SKM-1 treated with dmso at 0.1 percent for 144 hours (cell line): Measurements from ENCODE around the gene EFR3B.
"Not testable (repeated sequence)": the region's sequence is repeated elsewhere in the genome, so short reads cannot be mapped to it uniquely, and the experiment has no call there.

Experiments
- DNase-seq: peaks from one replicate; lab custom pipeline; 2025; ENCODE audit not compliant: unreplicated experiment; lab: John Stamatoyannopoulos, UW

Gene EFR3B, protein sequence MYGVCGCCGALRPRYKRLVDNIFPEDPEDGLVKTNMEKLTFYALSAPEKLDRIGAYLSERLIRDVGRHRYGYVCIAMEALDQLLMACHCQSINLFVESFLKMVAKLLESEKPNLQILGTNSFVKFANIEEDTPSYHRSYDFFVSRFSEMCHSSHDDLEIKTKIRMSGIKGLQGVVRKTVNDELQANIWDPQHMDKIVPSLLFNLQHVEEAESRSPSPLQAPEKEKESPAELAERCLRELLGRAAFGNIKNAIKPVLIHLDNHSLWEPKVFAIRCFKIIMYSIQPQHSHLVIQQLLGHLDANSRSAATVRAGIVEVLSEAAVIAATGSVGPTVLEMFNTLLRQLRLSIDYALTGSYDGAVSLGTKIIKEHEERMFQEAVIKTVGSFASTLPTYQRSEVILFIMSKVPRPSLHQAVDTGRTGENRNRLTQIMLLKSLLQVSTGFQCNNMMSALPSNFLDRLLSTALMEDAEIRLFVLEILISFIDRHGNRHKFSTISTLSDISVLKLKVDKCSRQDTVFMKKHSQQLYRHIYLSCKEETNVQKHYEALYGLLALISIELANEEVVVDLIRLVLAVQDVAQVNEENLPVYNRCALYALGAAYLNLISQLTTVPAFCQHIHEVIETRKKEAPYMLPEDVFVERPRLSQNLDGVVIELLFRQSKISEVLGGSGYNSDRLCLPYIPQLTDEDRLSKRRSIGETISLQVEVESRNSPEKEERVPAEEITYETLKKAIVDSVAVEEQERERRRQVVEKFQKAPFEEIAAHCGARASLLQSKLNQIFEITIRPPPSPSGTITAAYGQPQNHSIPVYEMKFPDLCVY

DNA sequence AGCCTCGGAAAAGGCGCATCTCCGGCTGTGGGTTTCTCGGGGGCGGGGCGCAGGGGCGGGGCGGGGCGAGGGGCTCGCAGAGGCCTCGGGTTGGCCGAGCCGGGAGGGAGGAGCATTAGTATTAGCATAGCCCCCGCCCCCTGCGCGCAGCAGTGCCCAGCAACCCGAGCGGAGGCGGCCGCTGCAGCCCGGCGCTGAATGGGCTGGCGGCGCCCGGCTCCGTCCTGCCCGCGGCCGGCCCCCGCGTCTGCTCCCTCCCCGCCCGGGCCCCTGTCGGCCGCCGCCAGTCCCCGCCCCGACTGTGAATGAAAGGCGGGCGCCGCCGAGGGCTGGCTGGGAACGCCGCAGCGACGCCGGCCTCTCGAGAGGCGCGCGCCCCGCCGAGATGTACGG is at the start of gene EFR3B:
Gene EFR3B (plus strand): TSS at position 149 of the 393 bp plus-strand sequence. CDS start 237 bp downstream, at position 386.
- peak; percentile 63 for DNase-seq

DNA sequence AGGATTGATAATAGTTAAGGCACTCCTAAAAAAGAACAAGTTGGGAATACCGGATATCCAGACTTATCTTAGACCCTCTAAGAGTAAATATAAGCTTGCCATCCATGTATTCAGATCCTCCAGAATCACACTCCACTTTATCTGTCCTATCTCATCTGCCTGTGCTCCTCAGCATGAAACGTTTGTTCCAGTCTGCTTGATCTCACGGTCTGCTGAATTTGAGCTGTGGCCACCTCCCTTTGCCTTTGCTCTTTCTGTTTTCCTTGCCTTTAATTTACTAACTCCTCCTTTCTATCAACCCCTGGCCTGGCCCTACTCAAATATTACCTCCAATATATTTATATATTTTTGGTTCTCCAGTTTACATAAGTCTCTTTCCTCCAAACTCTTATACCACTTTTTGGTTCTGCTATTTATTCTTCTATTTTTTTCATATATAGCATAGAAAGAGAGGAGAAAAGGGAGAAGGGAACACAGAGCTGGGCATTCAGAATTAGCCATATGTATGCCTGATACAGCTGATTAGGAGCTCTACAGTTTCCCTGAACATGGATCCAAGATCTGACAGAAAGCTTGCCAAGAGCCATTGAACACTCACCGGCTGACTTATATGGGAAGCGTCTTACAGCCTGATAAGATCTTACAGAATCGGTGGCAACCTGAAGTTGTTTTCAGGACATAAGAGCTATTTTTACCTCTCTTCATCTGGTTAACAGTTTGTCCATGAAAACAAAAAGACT is 48.3 kb upstream of the EFR3B start:
- DNase-seq: no peak

DNA sequence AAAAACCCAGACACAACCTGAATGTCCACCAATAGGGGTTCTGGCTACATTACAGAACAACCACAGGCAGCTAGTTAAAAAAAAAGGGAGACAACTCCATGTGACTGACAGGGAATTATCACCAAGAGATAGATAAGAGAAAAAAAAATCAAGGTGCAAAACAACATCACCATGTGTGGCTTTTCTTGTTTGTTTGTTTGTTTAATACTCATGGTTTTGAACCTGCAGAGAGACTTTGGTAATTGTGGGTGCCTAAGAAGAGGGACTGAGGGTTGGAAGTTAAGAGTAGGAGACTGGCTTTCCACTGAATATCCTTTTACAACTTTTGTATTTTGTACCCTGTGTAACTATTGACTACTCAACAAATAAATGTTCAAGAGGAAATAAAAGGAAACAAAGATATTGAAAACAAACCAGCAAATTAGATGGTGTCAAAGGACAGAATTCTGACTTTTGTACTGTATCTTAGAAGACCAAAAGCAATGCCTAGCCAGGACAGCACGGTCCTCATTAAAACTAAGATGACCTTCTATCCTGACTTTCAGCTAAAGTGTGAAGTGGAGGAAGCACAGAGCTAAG is 47.6 kb upstream of the EFR3B start:
- no peak for DNase-seq

DNA sequence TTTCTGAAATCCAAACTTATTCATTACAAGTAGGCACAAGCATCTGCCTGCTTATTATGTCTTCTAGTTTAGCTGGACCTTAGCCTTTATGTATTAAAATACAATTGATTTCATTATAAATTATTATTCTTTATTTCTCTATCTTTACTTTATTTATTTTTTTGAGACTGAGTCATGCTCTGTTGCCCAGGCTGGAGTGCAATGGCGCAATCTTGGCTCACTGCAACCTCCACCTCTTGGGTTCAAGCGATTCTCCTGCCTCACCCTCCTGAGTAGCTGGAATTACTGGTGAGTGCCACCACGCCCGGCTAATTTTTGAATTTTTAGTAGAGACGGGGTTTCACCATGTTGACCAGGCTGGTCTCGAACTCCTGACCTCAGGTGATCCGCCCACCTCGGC is 42.8 kb upstream of the EFR3B start:
- DNase-seq: not testable (repeated sequence)

DNA sequence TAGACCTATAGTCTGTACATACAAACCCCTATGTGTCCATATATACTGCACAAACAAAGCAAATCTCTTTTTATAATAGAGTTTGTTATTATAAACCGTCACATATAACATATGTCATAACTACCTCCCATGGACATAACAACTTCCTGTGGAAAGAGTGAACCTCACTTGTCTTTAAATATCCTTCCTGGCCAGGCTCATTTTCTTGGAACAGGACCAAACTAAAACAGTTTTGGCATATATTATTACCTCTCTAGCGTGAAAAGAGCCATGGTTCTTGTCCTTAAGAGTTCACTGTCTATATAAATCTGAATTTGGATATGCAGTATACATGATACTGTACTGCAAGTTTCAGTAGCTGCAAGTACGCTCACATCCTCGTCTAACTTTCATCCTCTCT is 41.8 kb upstream of the EFR3B start:
- no peak for DNase-seq

DNA sequence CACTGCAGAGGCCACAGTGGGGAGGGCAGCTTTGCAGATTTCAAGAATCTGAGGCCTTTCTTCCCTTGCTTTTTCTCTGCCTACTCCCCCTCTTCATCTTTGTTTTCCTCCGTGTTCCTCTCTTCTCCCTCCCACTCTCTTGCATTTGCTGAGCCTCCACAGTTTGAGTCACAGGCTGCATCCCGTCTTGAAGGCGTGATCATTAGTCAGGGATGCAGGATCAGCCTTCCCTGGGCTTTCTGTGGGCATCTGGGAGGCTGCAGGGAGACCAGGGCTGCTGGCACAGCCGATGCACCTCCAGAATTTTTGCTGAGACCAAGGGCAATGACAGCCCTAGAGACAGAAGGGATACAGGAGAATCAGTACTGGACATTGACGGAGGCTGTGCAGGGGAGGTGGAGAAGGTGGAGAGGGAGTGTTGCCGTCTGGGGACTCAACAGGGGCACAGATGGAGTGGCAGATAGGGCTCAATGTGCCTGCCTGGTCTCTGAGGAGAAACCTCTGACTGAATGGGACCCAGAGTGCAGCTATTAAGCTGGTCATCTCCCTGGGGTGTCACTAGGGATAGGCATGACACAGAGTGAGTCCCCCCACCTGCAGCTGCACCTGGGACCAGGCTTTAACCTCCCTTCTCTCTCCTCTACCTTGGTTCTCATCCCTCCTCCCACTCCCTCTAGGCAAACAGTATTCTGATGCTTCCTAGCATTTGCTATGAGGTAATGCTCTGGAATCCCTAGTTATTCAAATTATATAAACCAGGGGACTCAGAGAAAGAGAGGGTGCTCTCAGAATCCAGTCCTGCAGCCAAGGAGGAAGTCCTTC is 41.2 kb upstream of the EFR3B start:
- no peak for DNase-seq

DNA sequence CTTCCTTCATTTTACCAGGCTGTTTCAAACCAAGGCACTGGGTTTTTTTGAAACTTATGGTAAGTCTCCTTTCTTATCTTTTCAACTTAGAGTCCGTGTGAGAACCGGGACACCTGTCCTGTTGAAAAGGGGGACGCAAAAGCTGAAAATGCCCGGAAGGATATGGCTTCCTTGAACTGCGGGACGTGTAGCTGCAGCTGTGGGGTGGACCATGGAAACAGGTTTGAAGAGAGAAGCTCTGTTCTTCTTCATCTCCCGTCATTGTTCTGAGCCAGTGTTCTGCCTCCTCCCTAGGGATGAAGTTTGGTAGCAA is 40.6 kb upstream of the EFR3B start:
- no peak for DNase-seq

DNA sequence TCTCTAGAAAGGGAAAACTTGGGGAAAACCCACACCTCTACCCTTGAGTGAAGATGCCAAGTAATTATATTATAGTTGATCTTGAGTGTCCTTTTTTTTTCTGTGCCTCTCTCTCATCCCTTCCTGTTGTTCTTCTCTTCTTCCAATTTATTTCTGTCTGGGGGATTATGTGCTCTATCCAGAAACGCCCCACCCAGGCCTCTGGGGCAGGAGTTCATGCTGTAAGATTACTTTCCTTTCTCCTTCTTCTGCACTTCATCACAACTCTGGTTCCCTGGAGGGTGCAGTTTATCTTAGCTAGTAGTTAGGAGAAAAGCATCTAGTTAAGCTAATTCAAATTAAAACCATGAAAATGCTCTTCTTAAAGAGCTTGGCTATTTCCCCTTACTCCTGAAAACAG is 39.8 kb upstream of the EFR3B start:
- no peak for DNase-seq

DNA sequence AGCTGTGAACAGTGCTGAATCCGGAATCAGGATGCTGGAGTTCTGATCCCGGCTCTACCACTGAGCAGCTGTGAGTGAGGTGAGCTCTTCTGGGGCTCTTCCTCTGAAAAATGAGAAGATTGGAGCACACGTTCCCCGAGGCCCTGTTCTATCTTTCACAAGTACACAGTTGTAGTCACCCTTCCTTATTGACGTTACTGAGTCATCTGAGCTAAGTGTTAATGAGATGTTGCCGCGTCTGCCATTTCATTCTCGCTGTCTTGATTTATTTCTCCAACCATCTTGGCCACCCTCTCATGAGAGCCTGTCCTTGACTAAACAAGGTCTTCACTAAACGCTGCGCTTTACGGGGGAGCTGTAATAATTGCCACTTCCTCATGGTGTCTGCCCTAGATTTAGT is 31.9 kb upstream of the EFR3B start:
- no peak for DNase-seq

DNA sequence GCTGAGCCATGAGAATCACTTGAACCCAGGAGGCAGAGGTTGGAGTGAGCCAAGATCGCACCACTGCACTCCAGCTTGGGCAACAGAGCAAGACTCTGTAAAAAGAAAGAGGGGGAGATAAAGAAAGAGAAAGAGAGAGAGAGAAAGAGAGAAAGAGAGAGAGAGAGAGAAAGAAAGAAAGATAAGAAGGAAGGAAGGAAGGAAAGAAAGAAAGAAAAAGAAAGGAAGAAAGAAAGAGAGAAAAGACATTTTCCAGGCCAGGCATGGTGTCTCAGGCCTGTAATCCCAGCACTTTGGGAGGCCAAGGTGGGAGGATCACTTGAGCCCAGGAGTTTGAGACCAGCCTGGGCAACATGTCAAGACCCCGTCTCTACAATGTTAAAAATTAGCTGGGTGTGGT is 30.5 kb upstream of the EFR3B start:
- DNase-seq: not testable (repeated sequence)

DNA sequence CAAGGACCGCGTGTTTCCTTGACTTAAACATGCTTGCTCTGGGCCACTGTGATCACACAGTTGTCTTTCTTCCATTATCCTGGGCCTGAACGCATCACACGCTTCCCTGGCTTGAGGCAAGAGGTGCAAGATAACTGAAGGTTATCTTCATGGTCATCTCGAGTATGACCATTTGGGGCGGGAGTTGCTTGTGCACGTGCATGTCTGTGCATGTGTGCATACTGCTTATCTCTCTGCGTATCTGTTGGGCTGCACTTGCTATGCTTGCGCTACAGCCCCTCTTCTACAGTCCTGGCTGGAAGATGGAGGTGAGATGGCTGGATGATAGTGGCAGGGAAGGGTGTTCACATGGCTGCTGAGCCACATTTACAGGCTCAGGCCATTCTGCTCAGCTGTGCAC is 27.2 kb upstream of the EFR3B start:
- no peak for DNase-seq

DNA sequence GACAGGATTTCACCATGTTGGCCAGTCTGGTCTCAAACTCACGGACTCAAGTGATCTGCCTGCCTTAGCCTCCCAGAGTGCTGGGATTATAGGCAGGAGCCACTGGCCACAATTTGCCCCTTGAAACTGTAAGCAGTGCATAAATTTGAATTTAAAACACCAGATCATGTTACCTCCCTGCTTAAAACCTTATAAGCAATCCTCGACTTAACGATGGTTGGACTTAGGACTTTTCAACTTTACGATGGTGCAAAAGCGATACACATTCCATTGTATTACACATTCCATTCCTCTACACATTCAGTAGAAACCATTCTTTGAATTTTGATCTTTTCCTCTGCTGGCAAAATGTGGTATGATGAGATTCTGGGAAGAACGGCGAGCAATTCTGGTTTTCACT is 23.2 kb upstream of the EFR3B start:
- DNase-seq: no peak

DNA sequence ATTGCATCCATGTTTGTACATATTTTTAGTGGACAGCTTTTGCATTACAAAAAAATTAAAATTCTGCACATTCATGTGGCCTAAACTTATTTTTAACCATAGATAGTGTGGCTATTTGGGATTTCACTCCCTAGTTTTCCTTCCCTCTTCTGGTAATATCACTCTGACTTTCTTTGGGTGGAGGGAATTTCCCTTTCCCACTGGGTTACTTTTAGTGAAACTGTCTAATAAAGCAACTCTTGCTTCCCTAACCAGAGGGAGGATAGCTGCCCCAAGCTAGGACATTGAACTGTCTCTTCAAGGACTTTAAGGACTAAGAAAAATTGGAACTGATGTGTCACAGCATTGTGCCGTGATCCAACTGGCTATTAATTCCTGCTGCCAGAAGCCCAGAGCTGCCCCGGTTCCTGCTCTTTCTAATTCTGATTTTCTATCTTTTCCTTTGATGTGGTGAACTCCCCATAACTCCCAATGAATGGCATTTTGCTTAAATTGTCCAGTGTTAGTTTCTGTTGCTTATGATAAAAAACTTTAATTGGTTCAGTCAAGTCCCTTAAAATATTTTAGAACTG is 20.0 kb upstream of the EFR3B start:
- DNase-seq: no peak

DNA sequence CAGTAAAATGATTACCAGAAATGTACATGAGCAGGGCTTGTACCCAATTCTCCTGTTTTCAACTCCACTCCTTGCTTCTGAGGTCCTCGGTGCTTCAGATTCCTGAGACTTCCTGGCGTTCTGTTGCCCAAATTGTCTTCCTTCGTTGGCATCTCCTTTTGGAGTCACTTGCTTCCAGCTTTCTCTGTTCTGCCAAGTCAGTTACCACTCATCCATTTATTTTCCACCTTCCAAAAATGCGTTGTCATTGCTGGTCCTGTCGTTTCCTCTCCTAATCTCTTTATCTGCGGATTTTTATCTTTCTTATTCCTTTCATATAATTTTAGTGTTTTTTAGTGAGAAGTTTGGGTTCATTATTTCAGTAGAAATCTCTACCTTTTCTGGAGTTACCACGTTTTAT is 18.5 kb upstream of the EFR3B start:
- DNase-seq: no peak

DNA sequence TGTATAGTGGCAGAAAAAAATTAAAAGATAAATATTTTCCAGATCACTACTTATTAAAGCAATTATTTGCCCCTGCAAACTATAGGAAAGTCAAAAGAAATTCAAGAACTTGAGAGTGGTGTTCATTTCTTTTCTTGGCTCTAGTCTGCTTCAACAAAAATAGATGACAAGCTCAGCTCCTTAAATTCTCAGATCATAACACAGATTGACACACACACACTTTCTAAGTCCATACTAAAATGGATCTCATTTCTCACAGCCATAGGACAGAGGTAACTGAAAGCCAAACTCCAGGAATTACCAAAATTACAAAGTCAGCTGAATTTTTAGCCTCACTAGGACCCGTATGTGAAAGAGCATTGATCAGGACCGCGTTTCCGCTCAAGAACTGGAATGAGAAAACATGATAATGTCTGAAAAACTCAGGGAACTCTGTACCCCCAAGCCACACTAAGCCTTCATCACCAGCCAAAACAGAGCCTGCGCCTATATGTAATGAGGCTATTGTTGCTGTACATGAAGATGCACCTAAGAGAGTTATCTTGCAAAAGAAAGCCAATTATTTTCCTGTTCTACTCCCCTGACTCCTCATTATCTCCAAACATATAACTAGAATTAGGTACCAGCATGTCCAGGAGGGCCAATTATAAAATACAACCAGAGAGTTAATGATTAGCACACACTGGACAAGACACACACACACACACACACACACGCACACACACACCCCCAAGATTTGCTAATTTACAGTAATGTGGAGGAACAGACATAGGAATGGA is 16.5 kb upstream of the EFR3B start:
- no peak for DNase-seq

DNA sequence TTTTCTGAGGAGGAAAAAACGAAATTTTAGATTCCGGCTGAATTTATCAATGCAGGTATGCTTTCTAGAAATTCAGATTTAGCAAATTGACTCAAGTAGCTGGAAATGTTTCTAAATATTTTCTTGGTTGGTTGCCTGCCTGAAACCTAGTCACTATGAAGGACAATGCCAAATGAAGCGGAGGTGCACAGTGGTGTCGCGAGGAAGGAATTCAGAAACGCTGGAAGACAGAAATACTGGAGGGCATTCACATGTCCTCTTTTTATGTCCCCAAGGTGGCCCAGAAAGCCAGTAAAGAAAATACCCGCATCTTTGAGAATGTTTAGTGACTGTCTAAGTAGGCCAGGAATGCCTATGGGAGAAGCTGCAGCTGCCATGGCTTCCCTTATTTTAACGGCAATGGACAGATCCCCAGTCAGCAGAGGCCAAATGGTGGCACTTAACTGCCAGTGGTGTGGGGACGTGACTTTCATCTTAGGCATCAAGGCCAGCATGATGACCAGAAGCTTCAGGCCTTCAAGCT is 15.8 kb upstream of the EFR3B start:
- DNase-seq: no peak

DNA sequence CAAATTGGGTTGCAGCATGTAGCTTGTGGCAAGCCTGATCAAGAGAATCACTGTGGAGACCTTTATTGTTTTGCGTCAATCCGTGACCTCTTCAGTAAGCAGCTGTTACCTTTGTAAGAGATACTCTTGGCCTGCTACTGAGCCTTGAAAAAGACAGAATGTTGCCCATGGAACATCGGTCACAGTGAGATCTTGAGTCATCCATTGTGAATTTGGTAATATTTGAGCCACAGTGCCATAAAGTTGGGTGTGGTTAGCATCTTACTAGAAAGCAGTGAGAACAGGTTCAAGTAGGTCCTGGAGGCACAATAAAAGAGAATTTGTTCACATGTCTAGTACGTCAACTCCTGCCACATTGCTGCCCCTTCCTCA is 12.7 kb upstream of the EFR3B start:
- DNase-seq: no peak

DNA sequence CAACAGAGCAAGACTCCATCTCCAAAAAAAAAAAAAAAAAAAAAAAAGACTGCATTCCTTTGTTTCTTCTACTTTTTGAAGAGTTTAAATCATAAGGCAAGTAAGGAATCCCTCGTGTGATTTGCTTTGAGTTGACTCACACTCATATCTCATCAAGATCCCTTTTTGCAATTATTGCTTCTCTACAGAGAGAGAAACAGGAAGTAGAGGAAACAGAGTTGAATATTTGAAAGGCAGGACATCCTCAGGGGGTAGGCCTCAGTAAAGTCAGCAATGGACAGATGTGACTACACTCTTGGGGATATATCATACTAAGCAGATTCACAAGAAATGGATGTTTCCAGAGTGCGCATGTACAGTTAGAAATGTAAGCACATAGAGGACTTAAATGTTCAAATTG is 11.2 kb upstream of the EFR3B start:
- peak; percentile 21 for DNase-seq

DNA sequence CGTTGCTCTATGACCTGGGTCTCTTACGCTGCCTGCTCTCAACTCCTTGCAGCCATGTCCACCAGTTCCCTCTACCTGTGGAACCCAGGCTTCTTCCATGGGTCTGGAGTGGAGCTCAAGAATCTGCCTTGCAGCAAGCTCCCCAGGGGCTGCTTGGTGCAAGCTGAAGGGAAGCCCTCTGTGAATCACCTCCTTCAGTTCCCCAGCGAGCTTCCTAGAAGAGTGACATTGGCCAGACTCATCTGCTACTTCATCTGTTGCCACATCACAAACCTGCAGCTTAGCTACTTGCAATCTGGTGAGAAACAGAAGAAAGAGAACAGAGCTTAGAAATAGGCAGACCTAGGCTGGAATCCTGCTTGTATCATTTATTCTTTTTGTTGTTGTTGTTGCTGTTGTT is 9.8 kb upstream of the EFR3B start:
- no peak for DNase-seq
